Small intestine (tissue), 7 donors: Measurements from ENCODE around the gene KCNK17. TPM values are rescaled to one million over a fixed set of nuclear protein-coding genes. Genes with fewer than 3 reads are reported as not detected.

Experiments
- DNase-seq, 2 donors: peaks; one replicate each; pipeline versions ENCODE4 v3.0.0 to v3.0.0-alpha.2; 2013
- FAIRE-seq: peaks from 2 replicates; lab custom pipeline; 2012; peaks lifted over from hg19 to GRCh38; lab: Jason Lieb, UNC
- H3K27ac ChIP-seq, 3 donors: one replicate each; pipeline ENCODE4 v1.5.1; 2013; ENCODE audit warnings: low read length in 2 of 3, mild to moderate bottlenecking in 2 of 3, control low read depth in 1 of 3, inconsistent platforms in 1 of 3, low read depth in 1 of 3, moderate library complexity in 1 of 3
- H3K27me3 ChIP-seq, 3 donors: one replicate each; pipeline ENCODE4 v1.6.1; 2013; ENCODE audit warnings: low read length in 3 of 3, inconsistent platforms in 1 of 3; ENCODE audit not compliant: control insufficient read depth in 3 of 3, insufficient read depth in 3 of 3
- H3K36me3 ChIP-seq, 3 donors: one replicate each; pipeline ENCODE4 v1.6.1; 2013; ENCODE audit warnings: low read length in 3 of 3, inconsistent platforms in 1 of 3, low read depth in 1 of 3, mild to moderate bottlenecking in 1 of 3, moderate library complexity in 1 of 3; ENCODE audit not compliant: control insufficient read depth in 3 of 3, insufficient read depth in 2 of 3
- H3K4me1 ChIP-seq, 3 donors: one replicate each; pipeline ENCODE4 v1.6.1; 2013; ENCODE audit warnings: low read length in 2 of 3, inconsistent platforms in 1 of 3, low read depth in 1 of 3, mild to moderate bottlenecking in 1 of 3, moderate library complexity in 1 of 3; ENCODE audit not compliant: control insufficient read depth in 3 of 3, insufficient read depth in 2 of 3
- H3K4me3 ChIP-seq, 3 donors: one replicate each; pipeline ENCODE4 v1.5.1; 2013; ENCODE audit warnings: low read length in 3 of 3, control low read depth in 1 of 3, inconsistent platforms in 1 of 3, low read depth in 1 of 3, mild to moderate bottlenecking in 1 of 3, moderate library complexity in 1 of 3
- H3K9me3 ChIP-seq, 2 donors: one replicate each; pipeline ENCODE4 v1.6.1; 2013; ENCODE audit warnings: low read depth in 1 of 2, low read length in 1 of 2; ENCODE audit not compliant: control insufficient read depth in 2 of 2, insufficient read depth in 1 of 2
- WGBS, 3 donors: extraction: QIAGEN DNeasy Blood & Tissue Kit; methylation state at CpG; one replicate each; pipeline ENCODE4 v1.1.7; 2013; 5-methylcytosine and 5-hydroxymethylcytosine counted together
- polyA plus RNA-seq, 4 donors: library from polyadenylated mRNA; stranded (reverse) in 3 of 4; unstranded in 1 of 4; fragments of 200-250 nt in 3 of 4; fragments of 120-200 nt in 1 of 4; gene quantifications; one replicate each; pipeline versions ENCODE4 v1.2.1 to v1.2.3, GENCODE V29; 2013
- donor health status: healthy with polysubstance abuse.
- donor health status: control.
- donor health status: control.
- donor health status: Bipolar disorder and iron deficiency.
- donor health status: healthy.

Gene KCNK17
- polyA plus RNA-seq, 4 donors, result 0.45 to 1.4 (median 1.3) TPM; not detected in 1

DNA sequence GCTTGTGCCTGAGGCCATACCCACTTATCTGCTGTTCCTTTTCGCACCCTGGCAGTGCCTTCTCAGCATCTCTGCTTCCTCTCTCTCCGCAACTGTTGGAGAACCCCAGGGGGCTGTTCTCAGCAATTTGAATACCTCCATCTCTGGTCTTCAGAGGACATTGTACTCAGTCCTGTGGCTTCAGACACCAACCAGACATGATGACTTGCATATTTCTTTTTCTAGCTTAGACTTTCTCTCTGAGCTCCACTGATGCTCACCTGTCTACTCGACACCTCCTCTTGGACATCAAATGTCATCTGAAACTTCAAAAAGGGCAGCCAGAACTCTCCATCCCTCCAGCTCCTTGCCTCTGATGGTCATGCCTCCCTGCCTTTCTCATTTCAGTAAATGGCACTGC, 27.1 kb upstream of the KCNK17 start:
- FAIRE-seq (no peak), DNase-seq (no peak)
- Histone ChIP-seq H3K4me1 (peaks cover 0 to 9% (median 3%) of the 10 kb centered on the region in 3 donors), H3K27me3 (peaks cover 0 to 3% (median 0%) of the 10 kb centered on the region in 3 donors), H3K4me3 (no peak overlapping the region), H3K9me3 (no peaks in the 10 kb centered on the region), H3K27ac (no peak overlapping the region), H3K36me3 (no peaks in the 10 kb centered on the region)
- 84 to 86% (median 84%) methylated on average over 3 of the region's 3 CpGs for WGBS, 3 donors

DNA sequence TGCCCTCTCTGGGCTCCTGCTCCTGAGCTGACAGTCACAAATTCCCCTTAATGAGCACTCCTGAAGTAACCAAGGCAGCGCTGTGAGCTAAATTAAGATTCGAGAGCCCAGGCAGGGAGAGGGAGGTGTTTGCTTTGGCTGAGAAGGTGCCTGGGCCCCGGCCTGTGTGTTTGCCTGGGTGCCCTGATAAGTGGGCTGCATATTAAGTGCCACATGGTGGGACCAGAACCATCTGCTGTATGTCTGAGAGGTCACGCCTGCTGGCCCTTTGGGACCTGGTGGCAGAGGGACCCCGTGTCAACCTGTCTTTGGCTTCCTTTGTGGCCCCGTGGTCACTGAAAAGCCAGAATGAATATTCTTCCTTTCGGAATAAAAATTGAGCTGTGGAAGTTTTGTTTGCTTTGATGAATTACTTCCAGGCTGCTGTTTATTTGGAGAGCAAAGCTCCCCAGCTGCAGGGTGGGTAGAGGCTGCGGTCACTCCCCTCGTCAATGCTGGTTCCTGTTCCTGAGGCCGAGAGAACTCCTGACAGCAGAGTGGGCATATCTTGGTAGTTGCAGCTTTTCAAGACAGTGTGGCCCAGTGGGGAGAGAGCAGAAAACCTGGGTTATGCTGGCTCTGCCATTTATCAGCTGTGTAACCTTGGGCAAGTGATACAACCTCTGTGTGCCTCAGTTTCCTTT, 25.8 kb upstream of the KCNK17 start:
- Histone ChIP-seq H3K4me1 (peaks cover 0 to 9% (median 3%) of the 10 kb centered on the region in 3 donors), H3K9me3 (no peaks in the 10 kb centered on the region), H3K27me3 (peaks cover 0 to 3% (median 0%) of the 10 kb centered on the region in 3 donors), H3K36me3 (no peaks in the 10 kb centered on the region), H3K27ac (peak overlapping the region in 1 of 3 donors; percentile 40), H3K4me3 (no peak overlapping the region)
- DNase-seq (no peak), FAIRE-seq (no peak)
- 41 to 66% (median 51%) methylated on average over 10 of the region's 10 CpGs for WGBS, 3 donors

DNA sequence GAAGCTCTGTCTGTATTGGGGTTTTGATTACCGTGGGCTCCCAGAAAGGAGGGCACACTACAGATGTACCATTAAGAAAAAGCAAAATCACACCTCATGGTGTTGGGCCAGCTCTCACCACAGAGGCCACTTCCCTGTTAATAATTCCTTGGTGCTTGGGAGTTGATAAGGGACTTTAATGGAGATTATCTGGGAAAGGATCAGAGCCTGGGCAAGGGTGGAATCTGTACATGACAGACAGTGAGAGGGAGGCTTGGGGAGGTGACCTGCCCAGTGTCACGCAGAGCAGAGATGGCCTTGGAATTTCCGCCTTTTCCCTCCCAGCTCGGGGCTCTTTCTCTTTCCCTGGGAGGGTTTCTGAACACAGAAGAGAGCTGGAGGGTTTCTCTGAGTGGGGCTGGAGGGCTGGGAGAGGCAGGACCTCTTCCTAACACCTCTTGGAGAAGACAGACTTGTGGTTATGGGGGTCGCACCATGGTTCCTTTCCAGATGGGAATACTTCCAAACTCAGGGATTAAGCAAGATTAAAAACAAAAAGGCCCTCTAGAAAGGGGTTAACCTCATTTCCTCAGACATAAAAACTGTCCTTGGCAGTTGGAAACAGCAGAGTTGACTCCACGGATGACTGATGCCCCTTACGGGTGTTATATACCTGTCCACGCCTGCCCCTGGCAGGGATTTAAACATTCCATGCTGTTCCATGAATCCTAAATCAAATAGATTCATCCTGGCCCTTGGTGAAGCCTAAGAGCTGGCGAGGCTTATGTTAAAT, 25.1 kb upstream of the KCNK17 start:
- peaks cover 0 to 9% (median 3%) of the 10 kb centered on the region in 3 donors for H3K4me1 ChIP-seq
- H3K9me3 ChIP-seq, result no peaks in the 10 kb centered on the region
- 54 to 60% (median 57%) methylated on average over 9 of the region's 9 CpGs for WGBS, 3 donors
- H3K4me3 ChIP-seq, result no peak overlapping the region
- peaks cover 0 to 3% (median 0%) of the 10 kb centered on the region in 3 donors for H3K27me3 ChIP-seq
- DNase-seq (no peak), FAIRE-seq (no peak)
- no peaks in the 10 kb centered on the region for H3K36me3 ChIP-seq
- H3K27ac ChIP-seq, result peak overlapping the region in 2 of 3 donors; percentile 4 to 40

DNA sequence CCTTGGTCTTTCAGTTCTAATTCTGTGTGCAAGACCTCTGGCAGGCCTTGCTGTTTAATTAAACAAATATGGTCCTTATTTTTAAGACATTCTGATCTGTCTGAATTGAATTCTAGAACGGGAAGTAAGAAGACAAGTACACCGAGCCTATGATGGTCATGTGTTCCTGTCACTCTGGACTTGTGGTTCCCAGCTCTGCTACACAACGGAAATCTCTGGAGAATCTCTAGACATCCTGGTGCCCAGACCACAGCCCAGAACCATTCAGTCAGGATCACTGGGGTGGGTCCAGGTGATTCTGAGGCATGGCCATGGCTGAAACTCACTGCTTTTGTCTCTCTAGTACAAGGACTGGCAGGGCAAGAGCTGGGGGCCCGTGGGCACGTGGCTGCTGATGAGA, 24.2 kb upstream of the KCNK17 start:
- peaks cover 0 to 9% (median 3%) of the 10 kb centered on the region in 3 donors for H3K4me1 ChIP-seq

DNA sequence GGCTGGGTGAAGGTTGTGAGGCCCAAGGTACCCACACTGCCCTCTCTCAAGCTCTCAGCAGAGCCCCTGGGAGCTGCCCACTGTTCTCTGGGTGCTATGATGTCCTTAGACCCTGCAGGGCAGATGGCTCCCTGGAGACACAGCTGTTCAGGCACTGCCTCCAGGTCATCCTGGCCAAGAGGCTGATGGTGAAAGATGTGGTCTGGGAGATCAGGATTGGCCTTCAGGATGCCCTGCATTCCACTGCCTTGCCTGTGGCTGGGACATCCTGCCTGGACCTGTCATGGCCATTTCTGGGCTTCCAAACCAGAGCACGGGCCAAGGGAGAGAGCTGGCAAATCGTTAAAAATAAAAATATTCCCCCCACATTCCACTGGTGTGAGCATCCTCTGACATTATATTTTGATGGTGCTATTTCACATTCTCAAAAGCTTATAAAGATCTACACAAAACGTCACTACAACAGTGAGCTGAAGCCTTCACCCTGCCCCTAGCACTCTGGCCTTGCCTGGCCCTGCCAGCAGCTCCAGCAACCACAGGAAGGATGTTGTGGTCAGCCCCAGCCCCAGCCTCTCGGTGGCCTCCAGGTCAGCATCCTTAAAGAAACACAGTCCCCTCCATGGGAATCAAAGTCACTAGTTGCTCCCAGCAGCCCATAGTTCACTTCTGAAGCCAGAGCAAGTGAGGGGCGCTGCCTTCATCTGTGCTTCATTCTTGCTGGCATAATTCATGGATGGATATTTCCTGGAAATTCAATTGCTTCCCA, 21.7 kb upstream of the KCNK17 start:
- WGBS, 3 donors, result 31 to 56% (median 43%) methylated on average over 5 of the region's 5 CpGs
- DNase-seq (no peak), FAIRE-seq (no peak)
- no peaks in the 10 kb centered on the region for H3K36me3 ChIP-seq
- no peak overlapping the region for H3K4me3 ChIP-seq
- peaks cover 0 to 9% (median 0%) of the 10 kb centered on the region in 3 donors for H3K4me1 ChIP-seq
- H3K27me3 ChIP-seq, result peaks cover 0 to 3% (median 3%) of the 10 kb centered on the region in 3 donors
- H3K27ac ChIP-seq, result no peak overlapping the region
- no peaks in the 10 kb centered on the region for H3K9me3 ChIP-seq

More for the DNA sequence above, 24.2 kb upstream of the KCNK17 start:
- DNase-seq (no peak), FAIRE-seq (no peak)
- Histone ChIP-seq H3K9me3 (no peaks in the 10 kb centered on the region), H3K36me3 (no peaks in the 10 kb centered on the region), H3K27me3 (peaks cover 0 to 3% (median 0%) of the 10 kb centered on the region in 3 donors), H3K4me3 (no peak overlapping the region), H3K27ac (no peak overlapping the region)
- WGBS, 3 donors, result 60 to 67% (median 63%) methylated on average over 5 of the region's 5 CpGs

DNA sequence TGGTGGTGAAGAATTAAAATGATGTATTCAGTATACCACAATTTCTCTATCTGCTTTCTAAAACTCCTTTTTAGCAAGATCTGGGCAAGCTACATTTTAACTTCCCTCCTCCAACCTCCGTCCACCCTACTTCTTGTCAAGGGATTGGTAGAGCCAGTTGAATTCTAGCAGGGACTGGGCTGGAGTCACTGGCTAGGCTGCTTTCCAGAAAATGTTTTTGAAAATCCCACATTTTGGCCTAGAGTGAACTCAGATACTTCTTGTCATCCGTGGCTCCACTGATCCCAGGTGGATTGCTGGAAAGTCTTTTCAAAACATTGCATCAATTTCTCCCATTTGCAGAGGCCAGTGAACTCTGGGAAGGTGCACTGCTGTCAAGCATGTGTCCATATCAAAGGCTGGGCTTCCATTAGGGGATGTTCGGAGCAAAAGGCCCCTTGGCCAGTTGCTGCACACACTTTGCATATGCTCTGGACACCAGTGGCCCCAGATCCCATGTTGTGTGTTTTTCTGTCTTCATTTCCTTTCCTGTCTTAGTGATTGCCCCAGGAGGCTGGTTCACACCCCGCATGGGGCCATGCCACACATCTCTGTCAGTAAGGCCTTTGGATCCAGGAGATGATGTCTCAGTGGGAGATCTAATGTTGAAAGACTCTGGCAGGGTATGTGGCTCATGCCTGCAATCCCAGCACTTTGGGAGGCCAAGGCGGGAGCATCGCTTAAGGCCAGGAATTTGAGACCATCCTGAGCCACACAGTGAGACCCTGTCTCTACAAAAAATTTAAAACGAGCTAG, 19.6 kb upstream of the KCNK17 start:
- peaks cover 0 to under 1% (median 0%) of the 10 kb centered on the region in 3 donors for H3K4me1 ChIP-seq
- H3K9me3 ChIP-seq, result no peaks in the 10 kb centered on the region
- no peak for DNase-seq
- no peak for FAIRE-seq
- no peak overlapping the region for H3K4me3 ChIP-seq
- H3K27me3 ChIP-seq, result peaks cover 0 to 12% (median 3%) of the 10 kb centered on the region in 3 donors
- no peaks in the 10 kb centered on the region for H3K36me3 ChIP-seq
- no peak overlapping the region for H3K27ac ChIP-seq
- WGBS, 3 donors, result 78 to 85% (median 85%) methylated on average over 7 of the region's 7 CpGs

DNA sequence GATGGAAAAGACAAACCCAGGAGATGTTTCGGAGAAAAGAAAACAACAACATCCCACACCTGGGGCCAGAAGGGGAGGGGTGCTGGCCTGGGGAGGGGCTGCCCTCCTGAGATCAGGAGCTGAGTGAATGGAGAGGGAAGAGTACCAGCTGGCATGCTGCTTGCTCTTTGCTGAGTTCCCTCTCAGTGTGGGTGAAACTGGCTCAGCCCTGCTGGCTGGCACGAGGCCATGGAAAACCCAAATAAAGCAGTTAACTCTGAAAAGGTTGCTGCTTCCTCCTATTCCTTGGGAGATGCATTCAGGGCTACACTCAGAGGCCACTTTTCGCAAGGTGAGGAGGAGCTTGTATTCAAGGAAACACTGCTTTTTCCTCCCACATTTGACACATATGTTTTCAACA, 16.3 kb upstream of the KCNK17 start:
- Histone ChIP-seq H3K4me3 (no peak overlapping the region), H3K27ac (no peak overlapping the region), H3K36me3 (no peaks in the 10 kb centered on the region), H3K9me3 (no peaks in the 10 kb centered on the region), H3K4me1 (no peaks in the 10 kb centered on the region), H3K27me3 (peaks cover 0 to 15% (median 3%) of the 10 kb centered on the region in 3 donors)
- WGBS, 3 donors, result 56 to 67% (median 62%) methylated on average over 3 of the region's 3 CpGs
- FAIRE-seq (no peak), DNase-seq (no peak)
